ENCODE data around the gene KDM6A.
"Not testable (repeated sequence)": the region's sequence is repeated elsewhere in the genome, so short reads cannot be mapped to it uniquely, and the experiment has no call there.

Gene KDM6A

GRCh38 chrX:45134315-45134731, 261.3 kb downstream of the KDM6A start:
- no peak overlapping the region for H3K4me2 ChIP-seq
- no peaks in the 10 kb centered on the region for H3K79me2 ChIP-seq (ENCODE audit: insufficient read depth, low read depth)
- no peak overlapping the region for H3K9ac ChIP-seq
- no peaks in the 10 kb centered on the region for H3K36me3 ChIP-seq (ENCODE audit: insufficient read depth)
- no peak overlapping the region for H3K27ac ChIP-seq
- no peaks in the 10 kb centered on the region for H4K20me1 ChIP-seq (ENCODE audit: insufficient read depth)
- H2AFZ ChIP-seq (ENCODE audit: low read depth), result no peak overlapping the region
- TF ChIP-seq, protein P1, sequence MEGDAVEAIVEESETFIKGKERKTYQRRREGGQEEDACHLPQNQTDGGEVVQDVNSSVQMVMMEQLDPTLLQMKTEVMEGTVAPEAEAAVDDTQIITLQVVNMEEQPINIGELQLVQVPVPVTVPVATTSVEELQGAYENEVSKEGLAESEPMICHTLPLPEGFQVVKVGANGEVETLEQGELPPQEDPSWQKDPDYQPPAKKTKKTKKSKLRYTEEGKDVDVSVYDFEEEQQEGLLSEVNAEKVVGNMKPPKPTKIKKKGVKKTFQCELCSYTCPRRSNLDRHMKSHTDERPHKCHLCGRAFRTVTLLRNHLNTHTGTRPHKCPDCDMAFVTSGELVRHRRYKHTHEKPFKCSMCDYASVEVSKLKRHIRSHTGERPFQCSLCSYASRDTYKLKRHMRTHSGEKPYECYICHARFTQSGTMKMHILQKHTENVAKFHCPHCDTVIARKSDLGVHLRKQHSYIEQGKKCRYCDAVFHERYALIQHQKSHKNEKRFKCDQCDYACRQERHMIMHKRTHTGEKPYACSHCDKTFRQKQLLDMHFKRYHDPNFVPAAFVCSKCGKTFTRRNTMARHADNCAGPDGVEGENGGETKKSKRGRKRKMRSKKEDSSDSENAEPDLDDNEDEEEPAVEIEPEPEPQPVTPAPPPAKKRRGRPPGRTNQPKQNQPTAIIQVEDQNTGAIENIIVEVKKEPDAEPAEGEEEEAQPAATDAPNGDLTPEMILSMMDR (conservative IDR thresholded peaks at IDR 0.05; ENCODE audit: low read depth, low read length), result no peak
- H3K27me3 ChIP-seq (ENCODE audit: insufficient read depth, low read depth), result no peaks in the 10 kb centered on the region
- H3K4me3 ChIP-seq (IDR thresholded peaks at IDR 0.05; ENCODE audit: insufficient read depth, low read depth, low read length), result no peak overlapping the region
- no peaks in the 10 kb centered on the region for H3K4me1 ChIP-seq (ENCODE audit: low read depth, poor library complexity, severe bottlenecking)

DNA sequence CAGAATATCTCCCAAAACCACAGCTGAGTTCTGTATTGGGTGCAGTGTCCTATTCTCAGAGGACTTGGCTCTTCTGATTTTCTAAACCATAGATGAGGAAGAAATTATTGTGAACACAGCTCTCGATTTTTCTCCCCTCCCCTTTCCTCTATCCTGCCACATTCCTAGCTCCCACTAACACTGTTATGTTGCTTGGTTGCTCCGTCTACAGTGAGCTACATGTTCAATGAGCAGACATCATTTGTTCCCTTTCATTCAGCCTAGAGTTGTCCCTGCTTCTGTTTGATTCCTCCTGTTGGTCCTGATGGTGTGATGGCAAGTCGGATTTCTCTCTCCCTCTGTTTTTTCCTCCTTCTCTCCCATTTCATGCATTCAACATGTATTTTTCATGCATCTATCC, 261.8 kb downstream of the KDM6A start:
- Histone ChIP-seq H3K4me1 (ENCODE audit: low read depth, poor library complexity, severe bottlenecking) (no peaks in the 10 kb centered on the region), H3K36me3 (ENCODE audit: insufficient read depth) (no peaks in the 10 kb centered on the region), H3K27me3 (ENCODE audit: insufficient read depth, low read depth) (no peaks in the 10 kb centered on the region), H3K27ac (no peak overlapping the region), H3K79me2 (ENCODE audit: insufficient read depth, low read depth) (no peaks in the 10 kb centered on the region), H2AFZ (ENCODE audit: low read depth) (no peak overlapping the region), H3K9ac (no peak overlapping the region), H4K20me1 (ENCODE audit: insufficient read depth) (no peaks in the 10 kb centered on the region), H3K4me3 (IDR thresholded peaks at IDR 0.05; ENCODE audit: insufficient read depth, low read depth, low read length) (no peak overlapping the region), H3K4me2 (no peak overlapping the region)
- TF ChIP-seq, protein P1 (conservative IDR thresholded peaks at IDR 0.05; ENCODE audit: low read depth, low read length), result no peak

DNA sequence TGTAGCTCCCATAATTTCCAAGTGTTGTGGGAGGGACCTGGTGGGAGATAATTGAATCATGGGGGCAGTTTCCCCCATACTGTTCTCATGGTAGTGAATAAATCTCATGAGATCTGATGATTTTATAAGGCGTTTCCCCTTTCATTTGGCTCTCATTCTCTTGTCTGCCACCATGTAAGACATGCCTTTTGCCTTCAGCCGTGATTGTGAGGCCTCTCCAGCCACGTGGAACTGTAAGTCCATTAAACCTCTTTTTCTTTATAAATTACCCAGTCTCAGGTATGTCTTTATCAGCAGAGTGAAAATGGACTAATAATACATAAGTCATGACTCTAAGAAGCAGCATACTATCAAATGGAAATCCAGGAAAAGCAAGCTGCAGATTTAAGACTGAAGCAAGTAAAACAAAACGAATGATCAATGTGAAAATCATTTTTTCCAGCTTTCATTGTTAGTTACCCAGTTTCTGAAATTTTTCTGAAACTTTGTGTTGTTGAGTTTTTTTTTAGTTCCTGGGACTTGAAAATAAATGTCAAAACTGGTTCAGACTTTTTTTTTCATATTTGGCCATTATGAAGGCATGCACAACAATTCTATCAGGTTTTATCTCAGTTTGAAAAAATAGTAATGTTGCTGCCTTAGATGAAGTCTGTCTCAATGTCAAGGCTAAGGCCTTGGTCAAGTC, 262.5 kb downstream of the KDM6A start:
- H3K4me3 ChIP-seq (IDR thresholded peaks at IDR 0.05; ENCODE audit: insufficient read depth, low read depth, low read length); H3K9ac ChIP-seq; H3K79me2 ChIP-seq (ENCODE audit: insufficient read depth, low read depth); H3K4me1 ChIP-seq (ENCODE audit: low read depth, poor library complexity, severe bottlenecking); H3K4me2 ChIP-seq; H2AFZ ChIP-seq (ENCODE audit: low read depth); H3K36me3 ChIP-seq (ENCODE audit: insufficient read depth); H3K27ac ChIP-seq; H3K27me3 ChIP-seq (ENCODE audit: insufficient read depth, low read depth); H4K20me1 ChIP-seq (ENCODE audit: insufficient read depth): not testable (repeated sequence)

GRCh38 chrX:45137531-45137930, 264.5 kb downstream of the KDM6A start:
- TF ChIP-seq, protein P1 (conservative IDR thresholded peaks at IDR 0.05; ENCODE audit: low read depth, low read length), result no peak
- H4K20me1 ChIP-seq (ENCODE audit: insufficient read depth), result no peaks in the 10 kb centered on the region
- H3K4me2 ChIP-seq, result no peak overlapping the region
- H3K27ac ChIP-seq, result no peak overlapping the region
- H2AFZ ChIP-seq (ENCODE audit: low read depth), result no peak overlapping the region
- H3K36me3 ChIP-seq (ENCODE audit: insufficient read depth), result no peaks in the 10 kb centered on the region
- no peaks in the 10 kb centered on the region for H3K4me1 ChIP-seq (ENCODE audit: low read depth, poor library complexity, severe bottlenecking)
- no peak overlapping the region for H3K4me3 ChIP-seq (IDR thresholded peaks at IDR 0.05; ENCODE audit: insufficient read depth, low read depth, low read length)
- no peaks in the 10 kb centered on the region for H3K79me2 ChIP-seq (ENCODE audit: insufficient read depth, low read depth)
- no peaks in the 10 kb centered on the region for H3K27me3 ChIP-seq (ENCODE audit: insufficient read depth, low read depth)
- no peak overlapping the region for H3K9ac ChIP-seq

DNA sequence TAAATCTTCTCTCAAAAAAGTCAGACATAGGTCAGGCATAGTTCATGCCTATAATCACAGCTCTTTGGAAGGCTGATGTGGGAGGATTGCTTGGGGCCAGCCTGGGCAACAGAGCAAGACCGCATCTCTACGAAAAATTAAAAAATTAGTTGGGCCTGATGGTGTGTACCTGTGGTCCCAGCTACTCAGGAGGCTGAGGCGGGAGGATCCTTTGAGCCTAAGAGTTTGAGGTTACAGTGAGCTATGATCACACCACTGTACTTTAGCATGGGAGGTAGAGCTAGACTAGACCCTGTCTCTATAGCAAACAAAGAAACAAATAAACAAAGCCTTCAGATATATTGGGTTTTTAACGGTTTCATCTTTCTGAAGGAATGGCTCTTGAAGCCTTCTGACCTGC, 265.5 kb downstream of the KDM6A start:
- no peak overlapping the region for H3K9ac ChIP-seq
- no peaks in the 10 kb centered on the region for H4K20me1 ChIP-seq (ENCODE audit: insufficient read depth)
- no peaks in the 10 kb centered on the region for H3K4me1 ChIP-seq (ENCODE audit: low read depth, poor library complexity, severe bottlenecking)
- no peaks in the 10 kb centered on the region for H3K36me3 ChIP-seq (ENCODE audit: insufficient read depth)
- no peak overlapping the region for H3K27ac ChIP-seq
- H3K27me3 ChIP-seq (ENCODE audit: insufficient read depth, low read depth), result no peaks in the 10 kb centered on the region
- no peak overlapping the region for H2AFZ ChIP-seq (ENCODE audit: low read depth)
- H3K79me2 ChIP-seq (ENCODE audit: insufficient read depth, low read depth), result no peaks in the 10 kb centered on the region
- H3K4me3 ChIP-seq (IDR thresholded peaks at IDR 0.05; ENCODE audit: insufficient read depth, low read depth, low read length), result no peak overlapping the region
- TF ChIP-seq, protein P1 (conservative IDR thresholded peaks at IDR 0.05; ENCODE audit: low read depth, low read length), result no peak
- no peak overlapping the region for H3K4me2 ChIP-seq

All from KMS-11 (cell line).